NB4 (cell line): Measurements from ENCODE around the gene ZFYVE1.

Experiments used
- CTCF ChIP-seq: IDR thresholded peaks from one replicate; pipeline ENCODE4 v1.5.1; 2012; ENCODE audit warnings: low read depth, low read length
- MAX ChIP-seq: IDR thresholded peaks from 2 replicates; pipeline ENCODE4 v1.6.1; 2011; ENCODE audit warnings: low read depth, low read length

GRCh38 chr14:73057944-73058223 is 31.0 kb upstream of the ZFYVE1 start:
- no peak for TF ChIP-seq CTCF
- TF ChIP-seq MAX: no peak
